ENCODE data around the gene ICE2.

The ICE2 gene

DNA sequence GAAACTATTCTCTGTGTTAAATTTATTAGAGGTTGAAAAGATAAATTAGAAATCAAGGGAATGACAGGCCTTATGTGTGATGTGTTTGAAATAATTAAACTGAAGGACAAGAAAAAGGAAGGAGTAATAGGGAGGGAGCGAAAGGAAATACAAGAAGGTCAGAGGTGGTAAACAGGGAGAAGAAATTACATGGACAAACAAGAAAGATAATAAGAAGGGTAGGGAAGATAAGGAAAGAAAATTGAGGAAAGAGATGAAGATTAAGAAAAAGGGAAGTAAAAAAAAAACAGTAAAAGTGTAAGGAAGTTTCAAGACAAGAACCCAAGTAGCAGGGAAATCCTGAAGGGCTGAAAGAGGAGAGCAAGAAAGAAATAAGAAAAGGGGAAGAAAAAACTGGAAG is 54.9 kb downstream of the ICE2 start:
- Histone ChIP-seq H3K27ac (ENCODE audit: low read length) (peak overlapping the region; percentile 68; the same call in 1 of the 2 replicates), H3K9me3 (replicated peaks; ENCODE audit: insufficient read depth, low read length) (no peaks in the 10 kb centered on the region), H3K79me2 (ENCODE audit: low read length) (no peaks in the 10 kb centered on the region), H3F3A (ENCODE audit: insufficient read depth, low read length) (peaks cover 5% of the 10 kb centered on the region; the same call in 1 of the 2 replicates), H2AFZ (ENCODE audit: low read length) (no peak overlapping the region), H3K9ac (ENCODE audit: low read length) (peak overlapping the region; percentile 17; the same call in 1 of the 2 replicates), H3K4me3 (ENCODE audit: low read length) (no peak overlapping the region), H3K4me2 (ENCODE audit: low read depth, low read length) (peak overlapping the region; percentile 41; the same call in 1 of the 2 replicates), H3K36me3 (replicated peaks; ENCODE audit: insufficient read depth, low read length) (no peaks in the 10 kb centered on the region), H3K4me1 (ENCODE audit: low read length) (peaks cover 23% of the 10 kb centered on the region), H3K27me3 (replicated peaks; ENCODE audit: insufficient read depth, low read length) (no peaks in the 10 kb centered on the region), H4K20me1 (ENCODE audit: insufficient read depth, low read length) (no peaks in the 10 kb centered on the region), H3K9me2 (replicated peaks; ENCODE audit: insufficient read depth, low read length) (no peaks in the 10 kb centered on the region)
- no peak for DNase-seq
- TF ChIP-seq EZH2phosphoT487 (IDR thresholded peaks at IDR 0.05; ENCODE audit: low read length), result no peak
- no peak for TF ChIP-seq EZH2 (optimal IDR thresholded peaks at IDR 0.05; ENCODE audit: low read depth, low read length)
- TF ChIP-seq, protein P1, sequence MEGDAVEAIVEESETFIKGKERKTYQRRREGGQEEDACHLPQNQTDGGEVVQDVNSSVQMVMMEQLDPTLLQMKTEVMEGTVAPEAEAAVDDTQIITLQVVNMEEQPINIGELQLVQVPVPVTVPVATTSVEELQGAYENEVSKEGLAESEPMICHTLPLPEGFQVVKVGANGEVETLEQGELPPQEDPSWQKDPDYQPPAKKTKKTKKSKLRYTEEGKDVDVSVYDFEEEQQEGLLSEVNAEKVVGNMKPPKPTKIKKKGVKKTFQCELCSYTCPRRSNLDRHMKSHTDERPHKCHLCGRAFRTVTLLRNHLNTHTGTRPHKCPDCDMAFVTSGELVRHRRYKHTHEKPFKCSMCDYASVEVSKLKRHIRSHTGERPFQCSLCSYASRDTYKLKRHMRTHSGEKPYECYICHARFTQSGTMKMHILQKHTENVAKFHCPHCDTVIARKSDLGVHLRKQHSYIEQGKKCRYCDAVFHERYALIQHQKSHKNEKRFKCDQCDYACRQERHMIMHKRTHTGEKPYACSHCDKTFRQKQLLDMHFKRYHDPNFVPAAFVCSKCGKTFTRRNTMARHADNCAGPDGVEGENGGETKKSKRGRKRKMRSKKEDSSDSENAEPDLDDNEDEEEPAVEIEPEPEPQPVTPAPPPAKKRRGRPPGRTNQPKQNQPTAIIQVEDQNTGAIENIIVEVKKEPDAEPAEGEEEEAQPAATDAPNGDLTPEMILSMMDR (IDR thresholded peaks at IDR 0.05; ENCODE audit: low read length), result no peak

DNA sequence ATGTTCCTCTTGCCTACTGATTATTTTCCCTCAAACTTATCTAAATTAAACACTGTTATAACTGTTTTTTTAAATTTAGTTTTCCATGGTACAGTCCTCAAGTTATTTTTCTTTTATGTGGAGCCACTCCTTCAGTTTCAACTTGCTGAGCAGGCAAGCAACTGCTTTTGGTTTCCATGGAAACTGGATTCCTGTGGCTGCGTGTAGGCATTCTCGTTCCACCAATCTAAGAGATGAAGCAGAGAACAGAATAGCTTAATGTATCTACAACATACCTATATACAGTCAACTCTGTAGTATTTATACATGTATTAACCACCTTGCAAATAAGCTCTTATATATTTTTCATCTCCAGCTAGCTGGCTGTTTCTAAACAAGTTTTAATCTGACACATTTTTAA is 55.4 kb downstream of the ICE2 start:
- Histone ChIP-seq H3K27ac (ENCODE audit: low read length) (peak overlapping the region; percentile 68; the same call in 1 of the 2 replicates), H3K4me2 (ENCODE audit: low read depth, low read length) (peak overlapping the region; percentile 41; the same call in 1 of the 2 replicates), H3K9me2 (replicated peaks; ENCODE audit: insufficient read depth, low read length) (no peaks in the 10 kb centered on the region), H3K9ac (ENCODE audit: low read length) (peak overlapping the region; percentile 17; the same call in 1 of the 2 replicates), H3K4me3 (ENCODE audit: low read length) (no peak overlapping the region), H3K36me3 (replicated peaks; ENCODE audit: insufficient read depth, low read length) (no peaks in the 10 kb centered on the region), H3K4me1 (ENCODE audit: low read length) (peaks cover 23% of the 10 kb centered on the region), H3F3A (ENCODE audit: insufficient read depth, low read length) (peaks cover 5% of the 10 kb centered on the region; the same call in 1 of the 2 replicates), H3K79me2 (ENCODE audit: low read length) (no peaks in the 10 kb centered on the region), H2AFZ (ENCODE audit: low read length) (no peak overlapping the region), H3K27me3 (replicated peaks; ENCODE audit: insufficient read depth, low read length) (no peaks in the 10 kb centered on the region), H4K20me1 (ENCODE audit: insufficient read depth, low read length) (no peaks in the 10 kb centered on the region), H3K9me3 (replicated peaks; ENCODE audit: insufficient read depth, low read length) (no peaks in the 10 kb centered on the region)
- peak; percentile 93 for DNase-seq
- TF ChIP-seq EZH2 (optimal IDR thresholded peaks at IDR 0.05; ENCODE audit: low read depth, low read length) (no peak), EZH2phosphoT487 (IDR thresholded peaks at IDR 0.05; ENCODE audit: low read length) (no peak)
- TF ChIP-seq, protein P1 (IDR thresholded peaks at IDR 0.05; ENCODE audit: low read length), result no peak

DNA sequence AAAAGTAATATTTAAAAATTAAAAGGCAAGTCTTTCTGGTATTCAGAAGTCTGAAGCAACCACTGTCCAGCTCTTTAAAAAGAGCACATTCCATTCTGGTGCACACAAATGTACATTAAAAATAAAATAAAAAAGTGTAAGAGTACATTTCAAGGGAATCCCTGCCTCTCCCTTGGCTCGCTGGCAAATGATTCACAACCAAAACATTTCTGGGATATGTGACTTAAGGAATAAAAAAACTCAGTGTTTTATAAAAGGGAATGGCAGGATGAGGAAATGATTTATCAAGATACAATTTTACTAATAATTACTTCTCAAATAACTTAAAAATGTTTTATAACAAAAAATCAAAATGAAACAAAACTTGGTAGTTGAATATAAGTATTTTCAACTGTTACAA is 57.4 kb downstream of the ICE2 start:
- H3K79me2 ChIP-seq (ENCODE audit: low read length), result no peaks in the 10 kb centered on the region
- H3K4me1 ChIP-seq (ENCODE audit: low read length), result peaks cover 23% of the 10 kb centered on the region
- no peak for DNase-seq
- no peak overlapping the region for H3K4me3 ChIP-seq (ENCODE audit: low read length)
- no peaks in the 10 kb centered on the region for H4K20me1 ChIP-seq (ENCODE audit: insufficient read depth, low read length)
- H2AFZ ChIP-seq (ENCODE audit: low read length), result no peak overlapping the region
- H3K9me3 ChIP-seq (replicated peaks; ENCODE audit: insufficient read depth, low read length), result no peaks in the 10 kb centered on the region
- H3K9me2 ChIP-seq (replicated peaks; ENCODE audit: insufficient read depth, low read length), result no peaks in the 10 kb centered on the region
- TF ChIP-seq EZH2phosphoT487 (IDR thresholded peaks at IDR 0.05; ENCODE audit: low read length) (no peak), EZH2 (optimal IDR thresholded peaks at IDR 0.05; ENCODE audit: low read depth, low read length) (no peak)
- TF ChIP-seq, protein P1 (IDR thresholded peaks at IDR 0.05; ENCODE audit: low read length), result no peak
- H3K27ac ChIP-seq (ENCODE audit: low read length), result no peak overlapping the region
- peaks cover 5% of the 10 kb centered on the region; the same call in 1 of the 2 replicates for H3F3A ChIP-seq (ENCODE audit: insufficient read depth, low read length)
- H3K36me3 ChIP-seq (replicated peaks; ENCODE audit: insufficient read depth, low read length), result no peaks in the 10 kb centered on the region
- no peaks in the 10 kb centered on the region for H3K27me3 ChIP-seq (replicated peaks; ENCODE audit: insufficient read depth, low read length)
- H3K9ac ChIP-seq (ENCODE audit: low read length), result no peak overlapping the region
- no peak overlapping the region for H3K4me2 ChIP-seq (ENCODE audit: low read depth, low read length)
